GM23248 (cell line): ENCODE measurements around the gene FSD1L. TPM values are rescaled to one million over a fixed set of nuclear protein-coding genes. Genes with fewer than 3 reads are reported as not detected.

Source experiments
- DNase-seq: peaks from one replicate; pipeline ENCODE4 v3.0.0-alpha.2; 2015
- H2AFZ ChIP-seq: fragments of 200-600 bp; sonication (generic); 2 replicates; pipeline ENCODE4 v1.6.1; 2016; ENCODE audit warnings: antibody characterized with exemption
- H3F3A ChIP-seq: fragments of 200-600 bp; sonication (generic); 2 replicates; pipeline ENCODE4 v1.6.1; 2016; ENCODE audit warnings: mild to moderate bottlenecking, antibody characterized with exemption, mixed run types; ENCODE audit not compliant: insufficient read depth
- H3K27ac ChIP-seq: fragments of 200-600 bp; sonication (generic); 2 replicates; pipeline ENCODE4 v1.5.1; 2016; ENCODE audit warnings: mild to moderate bottlenecking
- H3K27me3 ChIP-seq: fragments of 200-600 bp; sonication (generic); replicated peaks from 2 replicates; pipeline ENCODE4 v1.6.1; 2016; ENCODE audit warnings: mild to moderate bottlenecking; ENCODE audit not compliant: insufficient read depth
- H3K36me3 ChIP-seq: fragments of 200-600 bp; sonication (generic); 2 replicates; pipeline ENCODE4 v1.6.1; 2016; ENCODE audit warnings: low read depth, mild to moderate bottlenecking
- H3K4me1 ChIP-seq: fragments of 200-600 bp; sonication (generic); 2 replicates; pipeline ENCODE4 v1.6.1; 2016; ENCODE audit warnings: mild to moderate bottlenecking; ENCODE audit not compliant: insufficient read depth
- H3K4me2 ChIP-seq: fragments of 200-600 bp; sonication (generic); one replicate; pipeline ENCODE4 v1.6.1; 2016; ENCODE audit warnings: mild to moderate bottlenecking; ENCODE audit not compliant: unreplicated experiment
- H3K4me3 ChIP-seq: fragments of 200-600 bp; sonication (generic); 2 replicates; pipeline ENCODE4 v1.5.1; 2016; ENCODE audit warnings: mild to moderate bottlenecking
- H3K79me2 ChIP-seq: fragments of 200-600 bp; sonication (generic); 2 replicates; pipeline ENCODE4 v1.6.1; 2016; ENCODE audit warnings: mild to moderate bottlenecking; ENCODE audit not compliant: insufficient read depth
- H3K9ac ChIP-seq: fragments of 200-600 bp; sonication (generic); 2 replicates; pipeline ENCODE4 v1.6.1; 2016; ENCODE audit warnings: mild to moderate bottlenecking
- H3K9me2 ChIP-seq: fragments of 200-600 bp; sonication (generic); 2 replicates; pipeline ENCODE4 v1.6.1; 2016; ENCODE audit warnings: mixed run types, mild to moderate bottlenecking, moderate library complexity; ENCODE audit not compliant: insufficient read depth
- H3K9me3 ChIP-seq: fragments of 200-600 bp; sonication (generic); one replicate; pipeline ENCODE4 v1.6.1; 2017; ENCODE audit warnings: low read depth
- H4K20me1 ChIP-seq: fragments of 200-600 bp; sonication (generic); 2 replicates; pipeline ENCODE4 v1.6.0; 2016; ENCODE audit not compliant: insufficient read depth
- EZH2 ChIP-seq: fragments of 200-600 bp; sonication (generic); IDR thresholded peaks from 2 replicates; pipeline ENCODE4 v1.6.1; 2018; ENCODE audit warnings: antibody characterized with exemption, mild to moderate bottlenecking; ENCODE audit not compliant: insufficient read depth, poor library complexity, severe bottlenecking
- EZH2phosphoT487 ChIP-seq: fragments of 200-600 bp; sonication (generic); IDR thresholded peaks from 2 replicates; pipeline ENCODE4 v1.6.1; 2018; ENCODE audit warnings: antibody characterized with exemption, moderate library complexity, mild to moderate bottlenecking, low read depth; ENCODE audit not compliant: insufficient read depth
- whole genome bisulfite sequencing, 2 experiments: methylation state at CpG; one replicate each; pipeline ENCODE4 v1.1.6; 2015 to 2017; ENCODE audit warnings: low lambda C conversion rate in 2 of 2, low coverage in 1 of 2; ENCODE audit errors: missing lambda C conversion rate in 2 of 2; 5-methylcytosine and 5-hydroxymethylcytosine counted together
- in situ Hi-C: fragments of 300-500 bp; cut with MboI; formaldehyde crosslinking; loops from 2 replicates; pipeline ENCODE4 v1.15.0; 2020
- polyA plus RNA-seq: library from polyadenylated mRNA; unstranded; fragments of >200 nt; fragmentation: Nextera tagmentation; extraction: Ambion mirVana; gene quantifications from 2 replicates; pipeline ENCODE4 v1.2.1, GENCODE V29; 2016
- total RNA-seq: library from RNA; depleted of rRNA; stranded (reverse); fragments of >200 nt; shearing (Covaris generic); gene quantifications from 2 replicates; pipeline ENCODE4 v1.2.3, GENCODE V29; 2014

FSD1L gene
- total and polyA plus RNA-seq, 2 experiments from 2014 or later, result 2.7 TPM

- Histone ChIP-seq H3K9me2 (no peaks in the 10 kb centered on the region), H4K20me1 (no peaks in the 10 kb centered on the region), H3K9ac (no peak overlapping the region), H3K27me3 (no peaks in the 10 kb centered on the region), H3K27ac (no peak overlapping the region), H3K9me3 (no peaks in the 10 kb centered on the region), H3K4me1 (no peaks in the 10 kb centered on the region), H3K4me3 (no peak overlapping the region), H2AFZ (no peak overlapping the region), H3K4me2 (no peak overlapping the region), H3K36me3 (no peaks in the 10 kb centered on the region), H3F3A (no peaks in the 10 kb centered on the region), H3K79me2 (no peaks in the 10 kb centered on the region)
- WGBS, 2 experiments, result 79 to 84% methylated on average over 9 of the region's 9 CpGs
- in situ Hi-C loops, result loop anchor here (25.0 kb wide), 1 partner anchor 281 kb away; no protein-coding TSS in a partner anchor
- no peak for TF ChIP-seq EZH2phosphoT487
- no peak for TF ChIP-seq EZH2
- DNase-seq, result no peak
Observed at GRCh38 chr9:105431424-105432246, 16.2 kb upstream of the FSD1L start.

GRCh38 chr9:105432247-105432842 lies 15.5 kb upstream of the FSD1L start:
- TF ChIP-seq EZH2phosphoT487 (no peak), EZH2 (no peak)
- no peaks in the 10 kb centered on the region for H3K36me3 ChIP-seq
- H3K9me3 ChIP-seq, result no peaks in the 10 kb centered on the region
- H3F3A ChIP-seq, result no peaks in the 10 kb centered on the region
- H3K27me3 ChIP-seq, result no peaks in the 10 kb centered on the region
- no peaks in the 10 kb centered on the region for H4K20me1 ChIP-seq
- no peak overlapping the region for H3K4me2 ChIP-seq
- in situ Hi-C loops, result loop anchor here (25.0 kb wide), 1 partner anchor 280 kb away; no protein-coding TSS in a partner anchor
- 88 to 90% methylated on average over 2 of the region's 2 CpGs for WGBS, 2 experiments
- no peak overlapping the region for H2AFZ ChIP-seq
- no peaks in the 10 kb centered on the region for H3K9me2 ChIP-seq
- H3K4me1 ChIP-seq, result no peaks in the 10 kb centered on the region
- H3K79me2 ChIP-seq, result no peaks in the 10 kb centered on the region
- no peak overlapping the region for H3K9ac ChIP-seq
- no peak overlapping the region for H3K4me3 ChIP-seq
- no peak overlapping the region for H3K27ac ChIP-seq
- DNase-seq, result no peak

GRCh38 chr9:105435453-105435852 lies 12.4 kb upstream of the FSD1L start:
- TF ChIP-seq EZH2phosphoT487, result no peak
- TF ChIP-seq EZH2, result no peak
- Histone ChIP-seq H3K36me3 (no peaks in the 10 kb centered on the region), H3K9ac (no peak overlapping the region), H3K4me1 (peaks cover 13% of the 10 kb centered on the region), H3K9me3 (no peaks in the 10 kb centered on the region), H3K9me2 (no peaks in the 10 kb centered on the region), H3K27ac (no peak overlapping the region), H3K4me2 (no peak overlapping the region), H3K4me3 (no peak overlapping the region), H3K79me2 (no peaks in the 10 kb centered on the region), H2AFZ (no peak overlapping the region), H3K27me3 (no peaks in the 10 kb centered on the region), H4K20me1 (no peaks in the 10 kb centered on the region), H3F3A (peaks cover 15% of the 10 kb centered on the region; the same call in 1 of the 2 replicates)
- in situ Hi-C loops, result loop anchor here (25.0 kb wide), 1 partner anchor 277 kb away; no protein-coding TSS in a partner anchor
- 64 to 76% methylated on average over 3 of the region's 3 CpGs for WGBS, 2 experiments
- no peak for DNase-seq

- Histone ChIP-seq H3K4me3 (no peak overlapping the region), H3K36me3 (no peaks in the 10 kb centered on the region), H3K4me2 (no peak overlapping the region), H3K9me3 (no peaks in the 10 kb centered on the region), H3K4me1 (peaks cover 13% of the 10 kb centered on the region), H3K9me2 (no peaks in the 10 kb centered on the region), H3K27me3 (no peaks in the 10 kb centered on the region), H3K27ac (no peak overlapping the region), H3K9ac (no peak overlapping the region), H4K20me1 (no peaks in the 10 kb centered on the region), H3F3A (peaks cover 15% of the 10 kb centered on the region; the same call in 1 of the 2 replicates), H3K79me2 (no peaks in the 10 kb centered on the region), H2AFZ (no peak overlapping the region)
- 83% methylated on average over 4 of the region's 4 CpGs for WGBS, 2 experiments
- TF ChIP-seq EZH2 (no peak), EZH2phosphoT487 (no peak)
- no peak for DNase-seq
- in situ Hi-C loops, result loop anchor here (25.0 kb wide), 1 partner anchor 276 kb away; no protein-coding TSS in a partner anchor
Observed at GRCh38 chr9:105436783-105437182, 11.1 kb upstream of the FSD1L start.
